BLaER1 treated with 17β-estradiol and CSF1 and Interleukin-3, amounts not matched to agents 10 nM and 100 nM (cell line): ENCODE data around the gene YY1AP1.
A peak's percentile ranks its signal among the peaks of the same experiment; 100 is the strongest.

Experiments used
- H3K27ac ChIP-seq, 11 experiments: shearing (Covaris generic); formaldehyde crosslinking; 2 replicates each; pipeline ENCODE4 v1.8.1; 2022
- H3K27me3 ChIP-seq, 11 experiments: shearing (Covaris generic); formaldehyde crosslinking; 2 replicates each; pipeline ENCODE4 v1.8.1; 2022
- H3K36me3 ChIP-seq, 11 experiments: shearing (Covaris generic); formaldehyde crosslinking; 2 replicates each; pipeline ENCODE4 v1.8.1; 2022
- H3K4me1 ChIP-seq, 10 experiments: shearing (Covaris generic); formaldehyde crosslinking; 2 replicates each; pipeline ENCODE4 v1.8.1; 2022
- H3K4me2 ChIP-seq, 11 experiments: shearing (Covaris generic); formaldehyde crosslinking; 2 replicates each; pipeline ENCODE4 v1.8.1; 2022
- H3K4me3 ChIP-seq, 10 experiments: shearing (Covaris generic); formaldehyde crosslinking; 2 replicates each; pipeline ENCODE4 v1.8.1; 2022
- H3K9ac ChIP-seq, 11 experiments: shearing (Covaris generic); formaldehyde crosslinking; 2 replicates each; pipeline ENCODE4 v1.8.1; 2022
- H3K9me3 ChIP-seq, 11 experiments: shearing (Covaris generic); formaldehyde crosslinking; replicated peaks in 1 of 11; 2 replicates each; pipeline ENCODE4 v1.8.1; 2022
- H4K20me1 ChIP-seq, 11 experiments: shearing (Covaris generic); formaldehyde crosslinking; 2 replicates each; pipeline ENCODE4 v1.8.1; 2022
- Cebpa-rat ChIP-seq, 11 experiments: shearing (Covaris generic); IDR thresholded peaks; 2 replicates each; pipeline ENCODE4 v1.8.1; 2022

The YY1AP1 gene

GRCh38 chr1:155652951-155653350 lies 35.6 kb downstream of the YY1AP1 start:
- Histone ChIP-seq H3K4me2 (no peak overlapping the region), H3K4me1 (peaks cover 0 to 27% (median 16%) of the 10 kb centered on the region in 10 experiments; a peak in 12 of 20 replicates), H3K9ac (no peak overlapping the region), H3K9me3 (peaks cover 8 to 14% (median 11%) of the 10 kb centered on the region in 11 experiments; a peak in 20 of 22 replicates), H3K4me3 (no peak overlapping the region), H3K36me3 (peaks cover 0 to 14% (median 6%) of the 10 kb centered on the region in 11 experiments; a peak in 13 of 22 replicates), H4K20me1 (no peaks in the 10 kb centered on the region; a peak in 1 of 22 replicates), H3K27me3 (no peaks in the 10 kb centered on the region), H3K27ac (no peak overlapping the region)
- TF ChIP-seq Cebpa-rat (IDR thresholded peaks at IDR 0.05) = no peak

DNA sequence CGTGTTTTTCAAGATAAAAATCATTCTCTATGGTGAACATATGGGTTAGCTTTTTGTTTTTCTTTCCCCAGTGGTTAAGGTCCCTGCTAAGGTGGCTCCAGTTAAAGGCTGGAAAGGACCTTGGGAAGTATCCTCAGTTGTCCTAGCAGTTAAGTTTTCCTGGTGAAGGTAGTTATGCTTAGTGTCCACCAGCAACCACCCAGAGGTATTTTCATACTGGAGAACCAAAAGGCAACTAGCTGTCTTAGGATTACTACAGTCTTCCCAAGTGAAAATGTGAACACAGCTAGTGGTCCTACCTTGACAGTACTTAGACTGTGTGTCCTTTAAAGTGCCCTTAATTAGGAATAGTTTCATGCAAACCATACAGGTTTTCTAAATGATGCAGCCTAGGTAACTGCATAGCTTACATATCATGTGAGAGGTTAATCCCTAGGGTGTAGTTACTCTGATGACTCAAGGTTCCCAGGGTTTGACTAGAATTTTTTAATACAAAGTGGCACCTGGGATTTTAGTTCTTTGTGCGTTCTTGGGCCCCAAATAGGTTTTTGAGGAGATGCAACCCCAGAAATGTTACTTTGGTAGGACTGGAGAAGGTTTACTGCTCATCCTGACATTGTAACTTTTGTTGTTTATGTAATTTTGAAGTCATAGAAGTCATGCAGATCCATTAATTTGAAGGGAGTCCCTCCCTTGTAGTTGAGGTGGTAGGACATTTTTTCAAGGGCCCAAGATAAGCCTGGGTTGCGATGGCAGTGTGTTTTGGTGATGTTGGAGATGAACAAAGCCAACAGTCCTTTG lies 36.5 kb downstream of the YY1AP1 start:
- H3K4me2 ChIP-seq = no peak overlapping the region
- H3K4me3 ChIP-seq = no peak overlapping the region
- H3K9ac ChIP-seq = no peak overlapping the region
- H3K4me1 ChIP-seq = peaks cover 0 to 36% (median 18%) of the 10 kb centered on the region in 10 experiments; a peak in 13 of 20 replicates
- no peak for TF ChIP-seq Cebpa-rat (IDR thresholded peaks at IDR 0.05)
- no peaks in the 10 kb centered on the region; a peak in 1 of 22 replicates for H4K20me1 ChIP-seq
- peaks cover 0 to 5% (median 0%) of the 10 kb centered on the region in 11 experiments; a peak in 3 of 22 replicates for H3K36me3 ChIP-seq
- no peak overlapping the region for H3K27ac ChIP-seq
- peaks cover 8 to 14% (median 11%) of the 10 kb centered on the region in 11 experiments; a peak in 20 of 22 replicates for H3K9me3 ChIP-seq
- no peaks in the 10 kb centered on the region for H3K27me3 ChIP-seq

DNA sequence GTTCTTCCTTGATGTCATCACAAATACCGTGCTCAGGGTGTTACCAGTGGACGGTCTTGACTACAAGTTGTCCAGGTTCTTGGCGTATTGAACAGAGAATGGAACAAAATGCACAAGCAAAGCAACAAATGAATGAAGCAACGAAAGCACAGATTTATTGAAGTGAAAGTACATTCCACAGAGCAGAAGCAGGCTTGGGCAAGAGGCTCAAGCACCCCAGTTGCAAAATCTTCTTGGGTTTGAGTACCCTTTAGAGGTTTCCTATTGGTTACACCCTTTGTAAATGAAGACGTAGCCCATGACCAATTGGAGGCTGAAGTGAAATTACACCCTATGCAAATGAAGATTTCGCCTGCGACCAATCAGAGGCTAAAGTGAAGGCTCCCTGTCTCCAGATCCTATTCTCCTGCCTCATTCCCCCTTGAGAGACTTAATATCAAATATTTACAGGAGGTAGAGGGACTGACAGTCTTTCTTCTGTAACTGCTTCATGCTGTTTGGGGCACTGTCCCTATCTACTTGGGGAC lies 38.3 kb downstream of the YY1AP1 start:
- peak overlapping the region in 4 of 11 experiments; percentile 32 to 56 (median 52); a peak in 6 of 22 replicates for H3K4me2 ChIP-seq
- H4K20me1 ChIP-seq = no peaks in the 10 kb centered on the region

GRCh38 chr1:155649676-155650075 lies 38.9 kb downstream of the YY1AP1 start:
- Histone ChIP-seq H3K9ac (no peak overlapping the region), H3K4me2 (peak overlapping the region in 5 of 11 experiments; percentile 32 to 63 (median 53); a peak in 9 of 22 replicates), H3K4me1 (peaks cover 13 to 58% (median 35%) of the 10 kb centered on the region in 10 experiments), H3K9me3 (peaks cover 8 to 16% (median 14%) of the 10 kb centered on the region in 11 experiments; a peak in 20 of 22 replicates), H3K27ac (peak overlapping the region in 3 of 11 experiments; percentile 8 to 35 (median 21); a peak in 4 of 22 replicates), H4K20me1 (no peaks in the 10 kb centered on the region), H3K4me3 (no peak overlapping the region), H3K27me3 (no peaks in the 10 kb centered on the region), H3K36me3 (no peaks in the 10 kb centered on the region)
- no peak for TF ChIP-seq Cebpa-rat (IDR thresholded peaks at IDR 0.05)

More for the DNA sequence above, 38.3 kb downstream of the YY1AP1 start:
- peaks cover 8 to 14% (median 11%) of the 10 kb centered on the region in 11 experiments; a peak in 20 of 22 replicates for H3K9me3 ChIP-seq
- peak overlapping the region in 3 of 11 experiments; percentile 8 to 35 (median 21); a peak in 5 of 22 replicates for H3K27ac ChIP-seq
- TF ChIP-seq Cebpa-rat (IDR thresholded peaks at IDR 0.05) = no peak
- H3K9ac ChIP-seq = no peak overlapping the region
- H3K27me3 ChIP-seq = no peaks in the 10 kb centered on the region
- peaks cover 13 to 53% (median 35%) of the 10 kb centered on the region in 10 experiments for H3K4me1 ChIP-seq
- H3K4me3 ChIP-seq = no peak overlapping the region
- no peaks in the 10 kb centered on the region for H3K36me3 ChIP-seq

- no peak overlapping the region for H3K9ac ChIP-seq
- H4K20me1 ChIP-seq = no peaks in the 10 kb centered on the region
- H3K27me3 ChIP-seq = no peaks in the 10 kb centered on the region
- H3K36me3 ChIP-seq = peaks cover 0 to 9% (median 0%) of the 10 kb centered on the region in 11 experiments; a peak in 2 of 22 replicates
- H3K4me1 ChIP-seq = peaks cover 13 to 58% (median 35%) of the 10 kb centered on the region in 10 experiments
- H3K4me3 ChIP-seq = no peak overlapping the region
- H3K9me3 ChIP-seq = peaks cover 19 to 28% (median 26%) of the 10 kb centered on the region in 11 experiments
- H3K4me2 ChIP-seq = peak overlapping the region in 7 of 11 experiments; percentile 2 to 63 (median 53); a peak in 10 of 22 replicates
- no peak for TF ChIP-seq Cebpa-rat (IDR thresholded peaks at IDR 0.05)
- peak overlapping the region in 2 of 11 experiments; percentile 17 to 36; a peak in 2 of 22 replicates for H3K27ac ChIP-seq
Measured at GRCh38 chr1:155648207-155649147, 40.1 kb downstream of the YY1AP1 start.

GRCh38 chr1:155646307-155646706 lies 42.3 kb downstream of the YY1AP1 start:
- H4K20me1 ChIP-seq = no peaks in the 10 kb centered on the region
- H3K27me3 ChIP-seq = no peaks in the 10 kb centered on the region
- peaks cover 13 to 58% (median 35%) of the 10 kb centered on the region in 10 experiments for H3K4me1 ChIP-seq
- TF ChIP-seq Cebpa-rat (IDR thresholded peaks at IDR 0.05) = peak in 7 of 11 experiments; percentile 12 to 75 (median 49); a peak in 9 of 22 replicates
- H3K9me3 ChIP-seq = peaks cover 40 to 49% (median 48%) of the 10 kb centered on the region in 11 experiments
- peak overlapping the region; percentile 43 to 82 (median 63) for H3K4me2 ChIP-seq
- H3K9ac ChIP-seq = peak overlapping the region in 8 of 11 experiments; percentile 7 to 55 (median 30); a peak in 8 of 22 replicates
- H3K27ac ChIP-seq = peak overlapping the region in 10 of 11 experiments; percentile 31 to 69 (median 58); a peak in 18 of 22 replicates
- peaks cover 0 to 18% (median 0%) of the 10 kb centered on the region in 11 experiments; a peak in 3 of 22 replicates for H3K36me3 ChIP-seq
- no peak overlapping the region for H3K4me3 ChIP-seq

GRCh38 chr1:155645648-155646047 lies 42.9 kb downstream of the YY1AP1 start:
- no peaks in the 10 kb centered on the region for H4K20me1 ChIP-seq
- peaks cover 13 to 58% (median 35%) of the 10 kb centered on the region in 10 experiments for H3K4me1 ChIP-seq
- TF ChIP-seq Cebpa-rat (IDR thresholded peaks at IDR 0.05) = no peak

More at GRCh38 chr1:155645648-155646047, 42.9 kb downstream of the YY1AP1 start:
- H3K4me2 ChIP-seq = peak overlapping the region; percentile 43 to 82 (median 63); a peak in 20 of 22 replicates
- peaks cover 45 to 55% (median 53%) of the 10 kb centered on the region in 11 experiments for H3K9me3 ChIP-seq
- H3K4me3 ChIP-seq = no peak overlapping the region
- H3K27me3 ChIP-seq = no peaks in the 10 kb centered on the region
- peak overlapping the region in 10 of 11 experiments; percentile 31 to 69 (median 58); a peak in 16 of 22 replicates for H3K27ac ChIP-seq
- peak overlapping the region in 4 of 11 experiments; percentile 7 to 52 (median 27); a peak in 5 of 22 replicates for H3K9ac ChIP-seq
- H3K36me3 ChIP-seq = peaks cover 0 to 18% (median 0%) of the 10 kb centered on the region in 11 experiments; a peak in 3 of 22 replicates
